RWPE1 (cell line): ENCODE data around the gene IFNAR1.
A peak's percentile ranks its signal among the peaks of the same experiment; 100 is the strongest.

Source experiments
- CTCF ChIA-PET: fragments of 350-600 bp; sonication (Branson Sonifier 250); formaldehyde crosslinking; extraction: SDS; loops from one replicate; lab custom pipeline; 2021; lab: Yijun Ruan, JAX
- POLR2A ChIA-PET: fragments of 400-600 bp; formaldehyde crosslinking; extraction: SDS; loops from one replicate; lab custom pipeline; 2020; ENCODE audit warnings: antibody characterized with exemption; ENCODE audit not compliant: low non-redundant PET; lab: Yijun Ruan, JAX
- DNase-seq: peaks from one replicate; pipeline ENCODE4 v3.0.0; 2012; ENCODE audit warnings: low spot score
- H3K27ac ChIP-seq: fragments of 450-650 bp; 2 replicates; pipeline ENCODE4 v1.5.1; 2017
- TF ChIP-seq, protein P1 (sequence below): fragments of 450-650 bp; conservative IDR thresholded peaks from 2 replicates; pipeline ENCODE4 v1.5.1; 2017; ENCODE audit warnings: low read depth, mild to moderate bottlenecking

Gene IFNAR1

DNA sequence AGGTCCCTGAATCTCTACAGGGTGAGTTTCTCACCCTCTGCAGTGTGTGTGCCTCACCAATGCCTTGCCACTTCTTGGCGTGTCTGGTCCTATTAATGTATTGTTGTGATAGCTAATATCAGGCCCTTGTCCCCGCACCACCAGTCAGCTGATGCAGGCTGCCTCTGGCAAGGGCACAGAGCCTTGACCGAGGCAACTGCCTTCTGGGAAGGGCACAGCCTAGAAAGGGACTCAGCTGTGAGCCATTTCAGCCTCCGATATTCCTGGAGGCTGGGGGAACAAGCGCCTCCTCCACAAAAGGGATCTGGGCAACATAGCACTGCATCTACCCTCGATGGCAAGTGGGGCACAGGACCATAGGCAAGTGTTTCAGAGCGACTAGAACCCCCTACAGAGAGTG lies 31.6 kb upstream of the IFNAR1 start:
- DNase-seq = no peak
- ChIA-PET POLR2A (no interaction called here), CTCF (interaction anchor here (0.6 kb wide), 1 partner anchor 573 kb away, joined by 3 read pairs; no protein-coding TSS in a partner anchor)
- TF ChIP-seq, protein P1, sequence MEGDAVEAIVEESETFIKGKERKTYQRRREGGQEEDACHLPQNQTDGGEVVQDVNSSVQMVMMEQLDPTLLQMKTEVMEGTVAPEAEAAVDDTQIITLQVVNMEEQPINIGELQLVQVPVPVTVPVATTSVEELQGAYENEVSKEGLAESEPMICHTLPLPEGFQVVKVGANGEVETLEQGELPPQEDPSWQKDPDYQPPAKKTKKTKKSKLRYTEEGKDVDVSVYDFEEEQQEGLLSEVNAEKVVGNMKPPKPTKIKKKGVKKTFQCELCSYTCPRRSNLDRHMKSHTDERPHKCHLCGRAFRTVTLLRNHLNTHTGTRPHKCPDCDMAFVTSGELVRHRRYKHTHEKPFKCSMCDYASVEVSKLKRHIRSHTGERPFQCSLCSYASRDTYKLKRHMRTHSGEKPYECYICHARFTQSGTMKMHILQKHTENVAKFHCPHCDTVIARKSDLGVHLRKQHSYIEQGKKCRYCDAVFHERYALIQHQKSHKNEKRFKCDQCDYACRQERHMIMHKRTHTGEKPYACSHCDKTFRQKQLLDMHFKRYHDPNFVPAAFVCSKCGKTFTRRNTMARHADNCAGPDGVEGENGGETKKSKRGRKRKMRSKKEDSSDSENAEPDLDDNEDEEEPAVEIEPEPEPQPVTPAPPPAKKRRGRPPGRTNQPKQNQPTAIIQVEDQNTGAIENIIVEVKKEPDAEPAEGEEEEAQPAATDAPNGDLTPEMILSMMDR = no peak
- H3K27ac ChIP-seq = no peak overlapping the region

DNA sequence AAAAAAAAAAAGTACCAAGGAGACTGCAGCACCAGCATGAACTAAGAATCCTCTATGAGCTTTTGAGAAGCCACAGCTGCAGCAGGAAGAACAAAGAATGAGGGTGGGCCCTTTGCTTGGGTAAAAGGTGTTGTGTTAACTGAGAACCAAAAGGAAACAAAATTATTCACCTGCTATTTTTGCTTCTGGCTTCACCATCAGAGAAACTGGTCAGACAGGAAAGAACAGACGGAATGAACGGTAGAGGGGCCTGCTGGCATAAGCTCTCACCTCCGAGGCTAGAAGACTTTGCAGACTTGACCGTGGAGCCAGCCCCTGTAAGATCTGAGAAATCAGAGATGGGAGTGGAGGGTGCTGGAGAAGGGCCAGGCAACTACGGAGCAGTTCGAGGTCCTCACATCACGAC lies 31.0 kb upstream of the IFNAR1 start:
- ChIA-PET CTCF (interaction anchor here (0.6 kb wide), 2 partner anchors 23 to 574 kb away, joined by 3 read pairs; no protein-coding TSS in a partner anchor), POLR2A (no interaction called here)
- no peak for DNase-seq
- no peak overlapping the region for H3K27ac ChIP-seq
- TF ChIP-seq, protein P1 = no peak

DNA sequence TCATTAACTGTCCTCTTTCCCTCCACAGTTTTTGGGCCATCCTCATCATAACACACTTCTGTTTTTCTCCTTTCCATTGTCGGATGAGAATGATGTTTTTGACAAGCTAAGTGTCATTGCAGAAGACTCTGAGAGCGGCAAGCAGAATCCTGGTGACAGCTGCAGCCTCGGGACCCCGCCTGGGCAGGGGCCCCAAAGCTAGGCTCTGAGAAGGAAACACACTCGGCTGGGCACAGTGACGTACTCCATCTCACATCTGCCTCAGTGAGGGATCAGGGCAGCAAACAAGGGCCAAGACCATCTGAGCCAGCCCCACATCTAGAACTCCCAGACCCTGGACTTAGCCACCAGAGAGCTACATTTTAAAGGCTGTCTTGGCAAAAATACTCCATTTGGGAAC lies 28.6 kb upstream of the IFNAR1 start:
- TF ChIP-seq, protein P1 = no peak
- POLR2A ChIA-PET = no interaction called here
- DNase-seq = no peak
- no peak overlapping the region for H3K27ac ChIP-seq
- CTCF ChIA-PET = no interaction called here

DNA sequence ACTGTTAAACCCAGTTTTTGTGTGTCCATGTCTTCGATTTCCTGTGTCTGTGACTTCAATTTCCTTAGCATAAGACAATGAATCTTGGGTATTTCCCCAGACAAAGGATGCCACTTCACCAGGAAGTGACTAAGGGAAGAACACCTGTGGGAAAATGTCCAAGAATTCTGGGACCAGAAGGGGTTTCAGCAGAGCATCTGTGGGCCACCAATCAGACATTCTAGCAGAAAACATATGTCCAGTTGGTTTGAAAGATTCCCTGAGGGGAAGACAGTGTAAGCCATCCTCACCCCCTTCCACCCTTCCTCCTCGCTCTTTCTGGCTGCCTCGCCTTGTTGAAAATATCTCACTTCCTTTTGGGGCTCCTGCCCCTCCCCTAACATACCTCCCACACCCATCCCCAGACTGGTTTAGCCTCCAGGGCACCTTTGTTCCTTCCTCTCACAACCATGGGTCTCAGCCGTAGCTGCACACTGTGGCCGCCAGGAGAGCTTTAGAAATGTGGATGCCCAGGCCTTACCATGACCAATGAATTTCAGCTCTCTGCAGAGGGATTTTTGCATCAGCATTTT lies 25.5 kb upstream of the IFNAR1 start:
- TF ChIP-seq, protein P1 = no peak
- ChIA-PET CTCF (no interaction called here), POLR2A (no interaction called here)
- DNase-seq = peak; percentile 48
- H3K27ac ChIP-seq = peak overlapping the region; percentile 43

DNA sequence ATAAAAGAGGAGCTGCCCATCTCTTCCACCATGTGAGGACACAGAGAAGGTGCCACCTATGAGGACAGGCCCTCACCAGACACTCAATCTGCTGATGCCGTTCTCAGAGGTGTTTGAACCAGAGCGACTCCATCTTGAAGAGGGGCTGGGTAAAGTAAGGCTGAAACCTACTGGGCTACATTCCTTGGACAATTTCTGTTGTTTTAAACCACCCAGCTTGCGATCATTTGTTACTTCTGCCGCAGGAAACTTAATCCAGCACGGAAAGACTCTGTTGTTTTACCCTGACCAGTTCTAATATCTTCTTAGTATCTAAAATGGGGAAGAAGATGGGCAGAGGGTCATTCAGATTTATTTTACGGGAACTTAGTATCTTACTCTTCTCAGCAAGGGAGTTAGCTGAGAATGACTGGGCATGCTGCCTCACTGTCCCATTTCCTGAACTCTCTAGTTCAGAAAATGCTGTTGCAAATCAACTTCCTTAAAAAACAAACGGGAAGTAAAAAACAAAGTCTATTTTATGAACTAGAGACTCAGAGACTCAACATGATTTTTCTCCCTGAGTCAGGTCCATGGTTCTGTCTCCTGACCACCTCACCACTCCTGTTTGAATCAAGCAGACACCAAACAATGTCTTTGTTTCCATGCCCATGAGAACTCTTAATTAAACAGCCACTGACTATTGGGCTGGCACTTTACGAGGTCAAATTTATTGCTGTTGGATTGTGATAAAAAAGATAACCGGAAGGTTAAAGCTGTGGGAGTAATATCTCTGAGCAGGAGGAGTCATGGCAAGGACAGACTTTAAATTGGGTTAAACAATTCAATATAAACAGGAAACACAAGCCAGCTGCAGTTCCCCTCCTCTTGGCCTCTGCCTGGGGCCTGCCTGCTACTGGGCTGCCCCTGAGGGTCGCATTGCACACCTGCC lies 23.8 kb upstream of the IFNAR1 start:
- TF ChIP-seq, protein P1 = no peak
- CTCF ChIA-PET = interaction anchor here (0.6 to 1.1 kb wide), 4 partner anchors 47 to 308 kb away, joined by 3 read pairs; no protein-coding TSS in a partner anchor
- DNase-seq = no peak
- H3K27ac ChIP-seq = no peak overlapping the region
- POLR2A ChIA-PET = no interaction called here

DNA sequence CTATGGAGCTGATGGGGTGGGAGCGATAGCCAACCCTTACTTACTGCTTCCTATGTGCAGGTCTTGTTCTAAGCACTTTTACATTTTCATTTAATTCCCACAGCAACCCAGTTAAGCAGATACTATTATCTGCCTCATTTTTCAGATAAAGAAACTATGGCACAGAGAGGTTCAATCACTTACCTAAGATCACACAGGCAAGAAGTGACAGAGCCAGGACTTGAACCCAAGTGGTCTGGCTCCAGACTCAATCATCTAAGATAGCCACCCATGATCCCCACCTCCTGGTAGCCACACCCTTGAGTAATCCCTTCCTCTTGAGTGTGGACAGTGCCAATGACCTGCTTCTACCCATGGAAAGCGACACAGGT lies 23.2 kb upstream of the IFNAR1 start:
- DNase-seq = no peak
- ChIA-PET POLR2A (no interaction called here), CTCF (interaction anchor here (0.5 to 1.1 kb wide), 2 partner anchors 60 to 113 kb away, joined by 3 read pairs; no protein-coding TSS in a partner anchor)
- H3K27ac ChIP-seq = no peak overlapping the region
- TF ChIP-seq, protein P1 = no peak
